Muscle layer of colon (tissue), 2 donors: Measurements from ENCODE around the gene MAPK14.

Experiments
- H3K27ac ChIP-seq: one replicate; pipeline ENCODE4 v1.7.0; 2013; ENCODE audit warnings: low read depth, mild to moderate bottlenecking, low read length, moderate library complexity
- H3K27me3 ChIP-seq, 2 donors: one replicate each; pipeline ENCODE4 v1.7.0; 2013; ENCODE audit warnings: low read length in 2 of 2, mild to moderate bottlenecking in 2 of 2; ENCODE audit not compliant: insufficient read depth in 2 of 2, control insufficient read depth in 1 of 2
- H3K36me3 ChIP-seq: one replicate; pipeline ENCODE4 v1.7.0; 2013; ENCODE audit warnings: mild to moderate bottlenecking, low read length; ENCODE audit not compliant: insufficient read depth
- H3K4me1 ChIP-seq: one replicate; pipeline ENCODE4 v1.7.0; 2013; ENCODE audit warnings: mild to moderate bottlenecking, low read length; ENCODE audit not compliant: insufficient read depth
- H3K4me3 ChIP-seq, 2 donors: one replicate each; pipeline ENCODE4 v1.7.0; 2013; ENCODE audit warnings: low read length in 2 of 2, low read depth in 1 of 2, mild to moderate bottlenecking in 1 of 2, moderate library complexity in 1 of 2
- H3K9ac ChIP-seq: one replicate; pipeline ENCODE4 v1.7.0; 2013; ENCODE audit warnings: low read length
- H3K9me3 ChIP-seq: one replicate; pipeline ENCODE4 v1.7.0; 2013; ENCODE audit warnings: mild to moderate bottlenecking, low read length
- donor health status: abdominal sarcoma.
- donor health status: Adenocarcinoma of cecum.

MAPK14 gene

GRCh38 chr6:36142971-36143838 lies 115.6 kb downstream of the MAPK14 start:
- H3K9me3 ChIP-seq = no peaks in the 10 kb centered on the region
- H3K4me3 ChIP-seq = no peak overlapping the region
- no peaks in the 10 kb centered on the region for H3K36me3 ChIP-seq
- H3K4me1 ChIP-seq = no peaks in the 10 kb centered on the region
- no peak overlapping the region for H3K27ac ChIP-seq
- H3K27me3 ChIP-seq = no peaks in the 10 kb centered on the region
- no peak overlapping the region for H3K9ac ChIP-seq

GRCh38 chr6:36145495-36145894 lies 117.9 kb downstream of the MAPK14 start:
- no peak overlapping the region for H3K9ac ChIP-seq
- no peaks in the 10 kb centered on the region for H3K9me3 ChIP-seq
- H3K4me3 ChIP-seq = no peak overlapping the region
- H3K4me1 ChIP-seq = no peaks in the 10 kb centered on the region
- H3K27ac ChIP-seq = no peak overlapping the region
- H3K27me3 ChIP-seq = no peaks in the 10 kb centered on the region
- H3K36me3 ChIP-seq = no peaks in the 10 kb centered on the region

- no peak overlapping the region for H3K27ac ChIP-seq
- H3K27me3 ChIP-seq = no peaks in the 10 kb centered on the region
- H3K9me3 ChIP-seq = no peaks in the 10 kb centered on the region
These were observed 119.7 kb downstream of the MAPK14 start for GRCh38 chr6:36147294-36147693.

GRCh38 chr6:36149476-36149875 lies 121.9 kb downstream of the MAPK14 start:
- Histone ChIP-seq H3K9ac (no peak overlapping the region), H3K9me3 (no peaks in the 10 kb centered on the region), H3K36me3 (no peaks in the 10 kb centered on the region), H3K4me1 (no peaks in the 10 kb centered on the region), H3K4me3 (no peak overlapping the region), H3K27me3 (no peaks in the 10 kb centered on the region), H3K27ac (no peak overlapping the region)

More at GRCh38 chr6:36147294-36147693, 119.7 kb downstream of the MAPK14 start:
- Histone ChIP-seq H3K4me1 (no peaks in the 10 kb centered on the region), H3K36me3 (no peaks in the 10 kb centered on the region), H3K9ac (no peak overlapping the region), H3K4me3 (no peak overlapping the region)

GRCh38 chr6:36150283-36150682 lies 122.7 kb downstream of the MAPK14 start:
- H3K4me3 ChIP-seq = no peak overlapping the region
- no peaks in the 10 kb centered on the region for H3K4me1 ChIP-seq
- no peaks in the 10 kb centered on the region for H3K27me3 ChIP-seq
- H3K27ac ChIP-seq = no peak overlapping the region
- H3K9ac ChIP-seq = no peak overlapping the region
- no peaks in the 10 kb centered on the region for H3K36me3 ChIP-seq
- no peaks in the 10 kb centered on the region for H3K9me3 ChIP-seq

- Histone ChIP-seq H3K4me1 (no peaks in the 10 kb centered on the region), H3K27me3 (no peaks in the 10 kb centered on the region), H3K27ac (no peak overlapping the region), H3K36me3 (no peaks in the 10 kb centered on the region), H3K9me3 (no peaks in the 10 kb centered on the region), H3K4me3 (no peak overlapping the region), H3K9ac (no peak overlapping the region)
These were observed 126.7 kb downstream of the MAPK14 start for GRCh38 chr6:36154286-36154685.

- Histone ChIP-seq H3K36me3 (no peaks in the 10 kb centered on the region), H3K4me3 (no peak overlapping the region)
These were observed 128.1 kb downstream of the MAPK14 start for GRCh38 chr6:36155662-36156061.

GRCh38 chr6:36160147-36160760 lies 132.6 kb downstream of the MAPK14 start:
- no peak overlapping the region for H3K27ac ChIP-seq
- no peaks in the 10 kb centered on the region for H3K27me3 ChIP-seq
- H3K9ac ChIP-seq = no peak overlapping the region
- H3K4me3 ChIP-seq = no peak overlapping the region
- no peaks in the 10 kb centered on the region for H3K36me3 ChIP-seq
- H3K9me3 ChIP-seq = no peaks in the 10 kb centered on the region
- no peaks in the 10 kb centered on the region for H3K4me1 ChIP-seq

More at GRCh38 chr6:36155662-36156061, 128.1 kb downstream of the MAPK14 start:
- H3K9ac ChIP-seq = no peak overlapping the region
- H3K9me3 ChIP-seq = no peaks in the 10 kb centered on the region
- H3K27me3 ChIP-seq = no peaks in the 10 kb centered on the region
- no peak overlapping the region for H3K27ac ChIP-seq
- no peaks in the 10 kb centered on the region for H3K4me1 ChIP-seq
